ENCODE data around the gene AQP11.

GRCh38 chr11:77561257-77561656 lies 28.5 kb upstream of the AQP11 start:
- TF ChIP-seq EZH2 (IDR thresholded peaks at IDR 0.05; ENCODE audit: low read length, unreplicated experiment) (no peak), CTCF (conservative IDR thresholded peaks at IDR 0.05; ENCODE audit: low read depth, low read length) (no peak)
